ENCODE results near the gene CAMP.
"Not testable (repeated sequence)": the region's sequence is repeated elsewhere in the genome, so short reads cannot be mapped to it uniquely, and the experiment has no call there.

Gene CAMP

DNA sequence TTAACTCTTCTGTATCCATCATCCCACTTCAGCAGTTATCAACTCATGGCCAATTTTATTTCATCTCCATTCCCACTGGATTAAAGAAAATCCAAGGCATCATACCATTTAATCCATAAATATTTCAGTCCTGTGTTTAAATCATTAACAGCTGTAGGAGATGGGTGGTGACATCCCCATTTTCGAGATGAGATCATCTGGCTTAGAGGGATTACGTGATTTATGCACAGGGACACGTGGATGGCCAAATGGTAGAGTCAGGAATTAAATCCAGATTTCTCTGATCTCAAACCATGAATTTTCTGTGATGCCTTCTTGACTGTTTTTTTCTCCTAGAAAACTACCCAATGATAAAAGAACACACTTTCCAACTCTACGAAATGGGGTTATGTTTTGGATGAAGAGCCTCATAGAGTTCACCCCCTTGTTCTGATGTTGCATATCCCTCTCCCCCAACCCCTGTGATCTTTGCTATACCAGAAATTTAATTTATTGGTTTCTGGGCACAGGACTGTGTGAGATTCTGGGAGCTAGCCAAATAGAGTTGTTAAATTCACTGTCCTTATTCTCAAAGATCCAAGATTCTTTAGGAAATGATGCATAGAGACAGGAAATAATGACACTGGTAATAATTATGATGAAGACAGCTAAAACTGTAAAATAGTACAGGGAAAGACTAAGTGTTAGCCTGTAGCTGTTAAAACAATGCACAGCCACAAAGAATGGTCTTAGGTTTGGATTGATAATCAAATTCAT, 25.0 kb downstream of the CAMP start:
- no peak for DNase-seq

DNA sequence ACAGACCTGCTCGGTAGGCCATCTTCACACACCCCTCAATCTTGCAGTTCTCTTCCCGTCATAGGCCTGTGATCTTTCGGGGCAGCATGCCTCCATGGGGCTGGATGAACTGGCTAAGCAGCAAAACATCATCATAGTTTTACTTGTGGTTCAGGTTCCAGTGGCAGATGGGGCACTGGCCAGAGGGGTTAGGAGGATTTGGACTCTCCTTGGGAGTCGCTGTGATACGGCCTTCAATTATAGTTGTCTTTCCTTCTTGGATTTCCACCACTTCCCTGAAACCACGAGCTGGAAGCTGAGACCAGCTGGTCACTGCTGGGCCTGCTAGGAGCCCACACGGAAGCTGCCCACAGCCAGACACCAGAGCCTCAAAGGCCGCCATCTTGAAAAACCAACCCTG, 33.3 kb downstream of the CAMP start:
- no peak for DNase-seq

DNA sequence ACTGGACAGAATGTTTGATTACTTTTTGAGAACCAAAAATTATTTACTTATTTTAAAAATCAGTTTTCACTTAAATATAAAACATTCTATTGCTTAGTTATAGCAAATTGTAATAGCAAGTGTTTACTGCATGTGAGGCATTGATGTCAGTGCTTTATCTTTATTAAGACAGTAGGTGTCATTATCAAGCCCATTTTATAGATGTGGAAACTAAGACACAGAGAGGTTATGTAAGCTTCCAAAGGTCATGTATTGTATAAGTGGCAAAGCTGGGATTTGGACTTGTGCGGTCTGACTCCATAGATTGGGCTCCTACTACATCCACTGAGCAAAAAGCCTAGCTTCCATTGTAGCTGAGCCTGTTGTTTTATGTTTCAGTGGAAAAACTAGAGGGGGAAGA, 35.2 kb downstream of the CAMP start:
- no peak for DNase-seq

DNA sequence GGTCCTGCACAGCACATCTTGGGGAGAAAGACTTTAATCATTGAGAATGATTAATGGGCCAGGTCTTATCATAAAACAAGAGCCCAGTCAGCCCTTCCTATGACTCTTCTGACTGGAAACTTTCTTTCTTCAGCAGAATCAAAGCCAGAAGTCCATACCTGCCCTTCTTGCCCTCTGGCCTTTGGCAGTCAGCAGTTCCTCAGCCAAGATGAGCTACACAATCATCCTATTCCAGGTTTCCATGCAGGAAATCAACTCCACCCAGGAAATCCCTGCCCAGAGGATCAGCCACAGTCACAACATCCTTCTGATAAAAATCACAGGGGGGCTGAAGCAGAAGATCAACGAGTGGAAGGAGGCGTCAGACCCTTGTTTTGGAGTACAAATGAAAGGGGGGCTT, 44.5 kb downstream of the CAMP start:
- no peak for DNase-seq

DNA sequence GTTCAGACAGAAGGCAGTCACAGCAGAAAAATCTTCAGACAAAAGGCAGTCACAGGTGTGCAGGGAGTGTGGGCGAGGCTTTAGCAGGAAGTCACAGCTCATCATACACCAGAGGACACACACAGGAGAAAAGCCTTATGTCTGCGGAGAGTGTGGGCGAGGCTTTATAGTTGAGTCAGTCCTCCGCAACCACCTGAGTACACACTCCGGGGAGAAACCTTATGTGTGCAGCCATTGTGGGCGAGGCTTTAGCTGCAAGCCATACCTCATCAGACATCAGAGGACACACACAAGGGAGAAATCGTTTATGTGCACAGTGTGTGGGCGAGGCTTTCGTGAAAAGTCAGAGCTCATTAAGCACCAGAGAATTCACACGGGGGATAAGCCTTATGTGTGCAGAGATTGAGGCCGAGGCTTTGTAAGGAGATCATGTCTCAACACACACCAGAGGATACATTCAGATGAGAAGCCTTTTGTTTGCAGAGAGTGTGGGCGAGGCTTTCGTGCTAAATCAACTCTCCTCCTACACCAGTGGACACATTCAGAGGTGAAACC, 45.2 kb downstream of the CAMP start:
- DNase-seq, result peak in 22 of 56 donors; percentile 6 to 68 (median 36)

DNA sequence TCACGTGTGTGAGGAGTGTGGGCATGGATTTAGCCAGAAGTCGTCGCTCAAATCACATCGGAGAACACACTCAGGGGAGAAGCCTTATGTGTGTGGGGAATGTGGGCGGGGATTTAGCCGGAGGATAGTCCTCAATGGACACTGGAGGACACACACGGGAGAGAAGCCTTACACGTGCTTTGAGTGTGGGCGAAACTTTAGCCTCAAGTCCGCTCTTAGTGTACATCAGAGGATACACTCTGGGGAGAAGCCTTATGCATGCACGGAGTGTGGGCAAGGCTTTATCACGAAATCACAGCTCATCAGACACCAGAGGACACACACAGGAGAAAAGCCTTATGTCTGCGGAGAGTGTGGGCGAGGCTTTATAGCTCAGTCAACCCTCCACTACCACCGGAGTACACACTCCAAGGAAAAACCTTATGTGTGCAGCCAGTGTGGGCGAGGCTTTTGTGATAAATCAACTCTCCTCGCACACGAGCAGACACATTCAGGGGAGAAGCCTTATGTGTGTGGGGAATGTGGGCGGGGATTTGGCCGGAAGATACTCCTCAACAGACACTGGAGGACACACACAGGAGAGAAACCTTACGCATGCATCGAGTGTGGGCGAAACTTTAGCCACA, 45.8 kb downstream of the CAMP start:
- DNase-seq, result peak in 25 of 56 donors; percentile 8 to 75 (median 34)

DNA sequence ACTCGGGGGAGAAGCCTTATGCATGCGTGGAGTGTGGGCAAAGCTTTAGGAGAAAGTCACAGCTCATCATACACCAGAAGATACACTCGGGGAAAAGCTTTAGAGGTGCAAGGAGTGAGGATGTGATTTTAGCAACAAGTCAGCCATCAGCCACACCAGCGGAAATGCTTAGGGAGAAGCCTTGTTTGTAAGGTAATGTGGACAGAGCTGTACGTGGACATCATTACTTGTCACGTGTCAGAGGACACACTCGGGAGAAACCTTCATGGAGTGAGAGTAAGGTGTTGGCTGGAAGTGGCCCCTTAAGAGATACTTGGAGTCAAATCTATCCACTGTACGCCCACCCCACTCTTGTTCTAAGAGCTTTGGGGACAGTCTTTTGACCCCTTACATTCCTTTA, 46.3 kb downstream of the CAMP start:
- no peak for DNase-seq

DNA sequence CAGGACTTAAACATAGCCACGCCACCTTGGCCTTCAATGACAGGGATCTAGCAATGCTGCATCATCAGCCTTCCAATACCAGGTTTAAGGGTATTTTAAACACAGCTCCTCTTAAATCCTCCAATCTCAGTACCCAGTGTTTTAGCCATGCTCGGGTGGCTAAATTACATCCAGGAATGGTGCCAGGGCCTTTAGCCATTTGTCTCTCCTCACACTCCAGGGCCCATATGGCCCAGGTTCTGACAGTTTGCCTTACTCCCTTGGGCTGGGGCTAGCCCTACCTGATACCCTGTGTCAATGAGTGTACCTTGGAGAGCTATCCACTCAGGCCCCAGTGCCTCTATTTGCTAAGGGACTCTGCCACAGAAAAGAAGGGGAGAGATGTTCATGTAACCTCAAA, 47.0 kb downstream of the CAMP start:
- no peak for DNase-seq

DNA sequence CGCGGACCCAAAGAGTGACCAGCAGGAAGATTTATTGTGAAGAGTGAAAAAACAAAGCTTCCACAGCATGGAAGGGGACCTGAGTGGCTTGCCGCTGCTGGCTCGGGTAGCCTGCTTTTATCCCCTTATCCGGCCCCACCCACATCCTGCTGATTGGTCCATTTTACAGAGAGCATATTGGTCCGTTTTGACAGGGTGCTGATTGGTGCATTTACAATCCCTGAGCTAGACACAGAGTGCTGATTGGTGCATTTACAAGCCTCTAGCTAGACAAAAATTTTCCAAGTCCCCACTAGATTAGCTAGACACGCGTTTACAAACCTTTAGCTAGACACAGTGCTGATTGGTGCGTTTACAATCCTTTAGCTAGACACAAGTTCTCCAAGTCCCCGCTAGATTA, 47.9 kb downstream of the CAMP start:
- DNase-seq, result not testable (repeated sequence)

DNA sequence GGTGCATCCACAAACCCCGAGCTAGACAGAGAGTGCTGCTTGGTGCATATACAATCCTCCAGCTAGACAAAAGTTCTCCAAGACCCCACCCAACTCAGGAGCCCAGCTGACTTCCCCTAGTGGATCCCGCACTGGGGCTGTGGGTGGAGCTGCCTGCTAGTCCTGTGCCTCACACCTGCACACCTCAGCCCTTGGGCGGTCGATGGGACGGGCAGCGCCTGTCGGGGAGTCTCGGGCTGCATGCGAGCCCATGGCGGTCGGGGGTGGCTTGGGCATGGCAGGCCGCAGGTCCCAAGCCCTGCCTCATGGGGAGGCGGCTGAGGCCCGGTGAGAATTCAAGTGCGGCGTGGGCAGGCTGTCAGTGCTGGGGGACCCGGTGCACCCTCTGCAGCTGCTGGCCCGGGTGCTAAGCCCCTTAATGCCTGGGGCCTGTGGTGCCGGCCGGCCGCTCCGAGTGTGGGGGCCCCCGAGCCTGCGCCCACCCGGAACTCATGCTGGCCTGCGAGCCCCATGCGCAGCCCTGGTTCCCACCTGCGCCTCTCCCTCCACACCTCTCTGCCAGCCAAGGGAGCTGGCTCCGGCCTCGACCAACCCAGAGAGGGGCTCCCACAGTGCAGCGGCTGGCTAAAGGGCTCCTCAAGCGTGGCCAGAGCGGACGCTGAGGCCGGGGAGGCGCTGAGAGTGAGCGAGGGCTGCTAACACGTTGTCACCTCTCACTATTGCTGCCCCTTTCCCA, 48.6 kb downstream of the CAMP start:
- no peak for DNase-seq

DNA sequence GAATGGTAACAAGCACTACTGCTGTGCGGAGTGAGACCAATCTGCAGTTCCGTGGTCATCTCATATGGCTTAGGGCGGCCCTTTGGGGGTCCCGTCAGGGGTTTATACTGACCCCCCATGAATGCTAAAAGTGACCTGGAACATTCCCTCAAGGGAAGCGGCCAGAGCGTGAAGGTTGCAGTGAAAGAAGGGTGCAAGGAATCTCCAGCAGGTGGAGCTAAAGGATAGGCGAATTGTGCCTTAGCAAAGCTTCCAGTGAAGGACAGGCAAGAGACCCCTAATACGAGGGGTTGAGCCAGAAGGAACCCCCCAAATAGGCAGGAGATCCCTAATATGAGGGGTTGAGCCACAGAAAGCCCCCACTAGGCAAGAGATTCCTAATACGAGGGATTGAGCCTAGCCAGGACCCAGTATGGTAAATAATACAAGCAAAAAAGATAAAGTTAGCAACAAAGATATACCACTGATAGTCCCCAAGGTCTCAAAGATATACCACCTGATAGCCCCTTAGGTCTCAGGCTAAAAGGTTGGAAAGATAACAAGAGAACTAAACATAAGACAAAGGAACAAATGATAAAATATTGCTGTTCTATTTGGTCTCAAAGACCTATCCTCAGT, 50.4 kb downstream of the CAMP start:
- DNase-seq, result peak in 30 of 56 donors; percentile 3 to 58 (median 20)

DNA sequence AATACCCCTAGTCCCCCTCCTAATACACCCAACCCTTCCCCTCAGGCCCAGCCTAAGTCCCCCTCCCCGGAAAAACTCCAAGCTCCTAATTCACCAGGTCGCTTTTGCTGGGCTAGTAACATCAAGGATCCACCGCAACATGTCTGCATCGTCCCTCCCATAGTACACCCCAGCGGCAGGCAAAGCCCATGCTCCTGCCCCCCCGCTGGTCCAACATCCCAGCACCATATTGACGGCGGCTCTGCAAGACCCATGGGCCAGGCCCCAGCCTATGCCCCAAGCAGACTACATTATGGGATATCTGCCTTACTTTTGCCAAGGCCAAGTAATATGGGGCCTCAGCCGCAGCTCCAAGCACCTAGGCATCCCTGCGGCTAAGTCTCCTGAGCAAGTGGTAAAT, 51.2 kb downstream of the CAMP start:
- DNase-seq, result no peak
